Neural crest cell (in vitro differentiated cells): ENCODE results near the gene SPC24. TPM values are rescaled to one million over a fixed set of nuclear protein-coding genes. Genes with fewer than 3 reads are reported as not detected.

ENCODE experiments used
- DNase-seq: peaks from one replicate; pipeline ENCODE4 v3.0.0; 2021; ENCODE audit warnings: low read depth, mixed read lengths, low spot score
- H3K27ac Mint-ChIP-seq: one replicate; pipeline ENCODE4 v1.8.0; 2021; ENCODE audit warnings: mild to moderate bottlenecking, mixed read lengths; ENCODE audit not compliant: unreplicated experiment
- H3K27me3 Mint-ChIP-seq: 2 replicates; pipeline ENCODE4 v1.8.0; 2021; ENCODE audit warnings: low read depth, mild to moderate bottlenecking, mixed read lengths
- H3K36me3 Mint-ChIP-seq: 2 replicates; pipeline ENCODE4 v1.8.0; 2021; ENCODE audit warnings: low read depth, mild to moderate bottlenecking, mixed read lengths
- H3K4me1 Mint-ChIP-seq: 2 replicates; pipeline ENCODE4 v1.8.0; 2021; ENCODE audit warnings: mixed read lengths
- H3K4me3 Mint-ChIP-seq: one replicate; pipeline ENCODE4 v1.8.0; 2021; ENCODE audit warnings: mild to moderate bottlenecking, mixed read lengths
- H3K9me3 Mint-ChIP-seq: 2 replicates; pipeline ENCODE4 v1.8.0; 2021; ENCODE audit warnings: mixed read lengths
- total RNA-seq: library from RNA; stranded (reverse); gene quantifications from 2 replicates; pipeline ENCODE4 v1.2.1, GENCODE V29; 2021
- TF ChIP-seq, protein P1 (sequence below): fragments of 200-600 bp; sonication (generic); conservative IDR thresholded peaks from 2 replicates; pipeline ENCODE4 v1.5.0; 2021; ENCODE audit warnings: antibody characterized with exemption, mild to moderate bottlenecking

SPC24 gene
- total RNA-seq, 1 donor from 2014 or later, result 67.0 TPM

DNA sequence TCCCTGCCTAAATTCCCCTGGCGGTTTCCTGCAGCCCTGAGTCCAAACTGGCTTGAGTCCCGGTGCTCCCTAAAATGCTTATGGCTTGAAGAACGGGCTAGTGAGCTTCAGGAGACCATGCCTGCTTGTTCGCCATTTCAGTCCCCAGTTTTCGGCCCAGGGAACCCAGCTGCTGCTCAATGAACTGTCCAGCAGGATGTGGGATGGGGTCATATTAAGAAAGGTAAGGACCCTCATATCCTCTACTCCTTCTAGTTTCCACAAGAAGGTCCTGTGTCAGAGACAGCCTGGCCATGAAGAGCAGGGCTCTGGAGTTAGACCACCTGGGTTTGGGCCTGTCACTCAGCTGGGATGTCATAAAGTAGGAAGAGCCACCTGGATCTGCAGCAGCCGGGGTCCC lies 17.0 kb upstream of the SPC24 start:
- TF ChIP-seq, protein P1, sequence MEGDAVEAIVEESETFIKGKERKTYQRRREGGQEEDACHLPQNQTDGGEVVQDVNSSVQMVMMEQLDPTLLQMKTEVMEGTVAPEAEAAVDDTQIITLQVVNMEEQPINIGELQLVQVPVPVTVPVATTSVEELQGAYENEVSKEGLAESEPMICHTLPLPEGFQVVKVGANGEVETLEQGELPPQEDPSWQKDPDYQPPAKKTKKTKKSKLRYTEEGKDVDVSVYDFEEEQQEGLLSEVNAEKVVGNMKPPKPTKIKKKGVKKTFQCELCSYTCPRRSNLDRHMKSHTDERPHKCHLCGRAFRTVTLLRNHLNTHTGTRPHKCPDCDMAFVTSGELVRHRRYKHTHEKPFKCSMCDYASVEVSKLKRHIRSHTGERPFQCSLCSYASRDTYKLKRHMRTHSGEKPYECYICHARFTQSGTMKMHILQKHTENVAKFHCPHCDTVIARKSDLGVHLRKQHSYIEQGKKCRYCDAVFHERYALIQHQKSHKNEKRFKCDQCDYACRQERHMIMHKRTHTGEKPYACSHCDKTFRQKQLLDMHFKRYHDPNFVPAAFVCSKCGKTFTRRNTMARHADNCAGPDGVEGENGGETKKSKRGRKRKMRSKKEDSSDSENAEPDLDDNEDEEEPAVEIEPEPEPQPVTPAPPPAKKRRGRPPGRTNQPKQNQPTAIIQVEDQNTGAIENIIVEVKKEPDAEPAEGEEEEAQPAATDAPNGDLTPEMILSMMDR, result no peak
- Mint-ChIP-seq H3K4me3 (no peak overlapping the region), H3K36me3 (peaks cover 12% of the 10 kb centered on the region), H3K4me1 (no peaks in the 10 kb centered on the region), H3K27me3 (no peaks in the 10 kb centered on the region), H3K9me3 (no peaks in the 10 kb centered on the region), H3K27ac (no peak overlapping the region)
- DNase-seq, result no peak

DNA sequence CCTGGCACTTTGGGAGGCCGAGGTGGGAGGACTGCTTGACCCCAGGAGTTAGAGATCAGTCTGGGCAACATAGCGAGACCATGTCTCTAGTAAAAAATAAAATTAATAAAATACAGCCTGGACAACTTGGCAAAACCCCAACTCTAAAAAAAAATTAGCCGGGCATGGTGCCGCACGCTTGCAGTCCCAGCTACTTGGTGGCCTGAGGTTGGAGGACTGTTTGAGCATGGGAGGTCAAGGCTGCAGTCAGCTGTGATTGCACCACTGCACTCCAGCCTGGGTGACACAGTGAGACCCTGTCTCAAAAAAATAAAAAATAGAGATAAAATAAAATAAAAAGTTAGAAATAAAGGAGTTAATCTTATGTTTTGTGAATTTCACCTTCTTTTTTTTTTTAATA lies 15.6 kb upstream of the SPC24 start:
- H3K4me1 Mint-ChIP-seq, result no peaks in the 10 kb centered on the region
- no peak overlapping the region for H3K27ac Mint-ChIP-seq
- TF ChIP-seq, protein P1, result no peak
- H3K9me3 Mint-ChIP-seq, result no peaks in the 10 kb centered on the region
- no peak overlapping the region for H3K4me3 Mint-ChIP-seq
- peaks cover 10% of the 10 kb centered on the region for H3K36me3 Mint-ChIP-seq
- no peak for DNase-seq
- no peaks in the 10 kb centered on the region for H3K27me3 Mint-ChIP-seq

DNA sequence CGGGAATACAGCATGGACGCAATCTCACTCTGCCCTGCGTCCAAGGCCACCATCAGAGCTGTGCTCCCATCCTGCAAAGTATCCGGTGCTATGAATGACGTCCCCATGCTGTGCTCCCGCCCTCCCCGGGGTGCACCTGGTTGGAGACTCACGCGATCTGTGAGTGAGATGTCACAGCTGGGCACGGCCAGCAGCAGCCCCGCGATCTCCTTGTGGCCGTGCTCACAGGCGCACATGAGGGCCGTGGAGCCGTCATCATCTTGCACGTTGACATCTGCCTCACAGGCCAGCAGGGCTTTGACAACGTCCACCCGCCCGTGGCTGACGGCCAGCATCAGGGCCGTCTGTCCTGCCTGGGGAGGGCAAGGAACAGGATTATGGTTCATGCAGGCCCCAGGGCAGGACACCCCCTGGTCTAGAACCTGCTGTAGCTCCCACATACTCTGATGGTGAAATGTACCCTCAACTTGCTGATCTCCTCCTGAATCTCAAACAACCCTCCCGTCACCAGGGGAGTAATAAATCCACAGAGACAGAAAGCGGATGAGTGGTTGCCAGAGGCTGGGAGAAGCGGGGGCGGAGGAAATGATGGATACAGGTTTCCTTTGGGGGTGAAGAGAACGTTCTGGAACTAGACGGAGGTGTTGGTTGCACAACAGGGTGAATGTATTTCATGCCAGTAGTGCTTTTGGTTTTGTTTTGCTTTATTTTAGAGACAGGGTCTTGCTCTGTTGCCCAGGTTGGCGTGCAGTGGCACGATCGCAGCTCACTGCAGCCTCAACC lies 14.5 kb upstream of the SPC24 start:
- Mint-ChIP-seq H3K9me3 (no peaks in the 10 kb centered on the region), H3K4me1 (no peaks in the 10 kb centered on the region), H3K36me3 (peaks cover 10% of the 10 kb centered on the region), H3K27ac (peak overlapping the region; percentile 78), H3K27me3 (no peaks in the 10 kb centered on the region), H3K4me3 (no peak overlapping the region)
- TF ChIP-seq, protein P1, result no peak
- DNase-seq, result no peak

DNA sequence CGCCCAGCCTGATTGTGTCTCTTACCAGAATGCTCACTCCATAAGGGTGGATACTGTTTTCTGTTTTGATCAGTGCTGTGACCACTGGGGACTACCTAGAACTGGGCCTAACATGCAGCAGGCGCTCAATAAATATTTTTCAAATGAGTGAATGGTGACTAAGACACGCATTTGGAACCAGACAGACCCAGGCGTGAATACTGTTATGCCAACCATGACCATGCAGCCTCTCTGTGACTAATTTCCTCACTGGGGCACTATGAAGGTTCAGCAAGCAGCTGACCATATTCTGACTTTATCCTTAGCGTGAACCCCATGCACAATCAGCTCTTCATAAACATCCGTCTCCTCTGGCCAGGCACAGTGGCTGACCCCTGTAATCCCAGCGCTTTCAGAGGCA lies 13.0 kb upstream of the SPC24 start:
- Mint-ChIP-seq H3K27me3 (no peaks in the 10 kb centered on the region), H3K36me3 (peaks cover 7% of the 10 kb centered on the region), H3K4me3 (no peak overlapping the region), H3K4me1 (no peaks in the 10 kb centered on the region), H3K27ac (no peak overlapping the region), H3K9me3 (no peaks in the 10 kb centered on the region)
- TF ChIP-seq, protein P1, result no peak
- DNase-seq, result no peak

DNA sequence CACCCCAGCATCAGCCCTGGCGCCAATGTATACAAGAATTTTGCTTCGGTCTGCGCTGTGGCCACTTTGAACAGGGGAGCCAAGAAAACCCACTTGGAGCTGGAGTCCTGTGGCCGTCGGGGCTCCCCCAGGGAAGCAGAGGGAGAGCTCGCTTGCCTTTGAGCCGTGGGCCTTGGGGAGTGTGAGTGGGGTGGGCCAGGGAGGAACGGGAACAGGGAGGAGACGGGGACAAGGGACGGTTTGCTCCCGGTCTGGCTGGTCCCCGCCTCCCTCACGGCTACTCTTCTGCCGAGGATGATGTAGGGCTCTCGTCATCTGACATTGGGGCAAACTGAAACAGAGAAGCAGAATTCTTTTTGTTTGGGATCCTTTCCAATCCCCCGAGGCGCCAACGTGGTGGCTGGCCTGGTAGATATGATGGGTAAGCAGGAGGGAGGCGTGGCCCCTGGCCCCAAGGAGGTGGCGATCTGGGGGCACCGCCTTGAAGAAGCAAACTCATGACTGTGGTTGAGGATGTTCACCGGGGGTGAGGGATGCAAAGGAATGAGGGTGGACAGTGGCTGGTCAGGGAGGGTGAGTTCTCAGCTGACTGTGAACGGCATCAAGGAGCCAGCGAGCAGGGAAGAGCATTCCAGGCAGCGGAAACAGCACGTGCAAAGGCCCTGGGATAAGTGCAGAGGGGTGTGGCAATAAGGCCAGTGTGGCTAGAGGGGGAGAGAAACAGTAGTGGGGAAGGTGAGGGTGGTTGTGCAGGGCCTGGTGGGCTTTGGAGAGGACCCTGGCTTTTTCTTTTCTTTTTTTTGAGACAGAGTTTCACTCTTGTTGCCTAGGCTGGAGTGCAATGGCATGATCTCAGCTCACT lies 10.9 kb upstream of the SPC24 start:
- Mint-ChIP-seq H3K27ac (peak overlapping the region; percentile 92), H3K36me3 (peaks cover 7% of the 10 kb centered on the region), H3K4me3 (no peak overlapping the region), H3K9me3 (no peaks in the 10 kb centered on the region), H3K27me3 (no peaks in the 10 kb centered on the region), H3K4me1 (no peaks in the 10 kb centered on the region)
- DNase-seq, result no peak
- TF ChIP-seq, protein P1, result no peak
